ENCODE data around the gene MED26. TPM values are rescaled to one million over a fixed set of nuclear protein-coding genes. Genes with fewer than 3 reads are reported as not detected.

Gene MED26
- total and polyA plus RNA-seq, 10 of the 15 experiments (the other 5 are each of a cell fraction or from before 2014, with no cell fraction given), result 1.1 to 21.4 (median 9.7) TPM

- TF ChIP-seq ZBTB11 (CRISPR knock-in tag; IDR thresholded peaks at IDR 0.05), result no peak
- no peak for TF ChIP-seq PAX5 (IDR thresholded peaks at IDR 0.05; ENCODE audit: borderline replicate concordance, low read depth, low read length)
- TF ChIP-seq TBL1XR1 (IDR thresholded peaks at IDR 0.05; ENCODE audit: low read depth, low read length), result no peak
- TF ChIP-seq SREBF2 (IDR thresholded peaks at IDR 0.05; ENCODE audit: low read length), result no peak
Observed at GRCh38 chr19:16659464-16659831, 31.4 kb upstream of the MED26 start (continued).

GRCh38 chr19:16657384-16657783, 29.4 kb upstream of the MED26 start:
- Histone ChIP-seq H3K27me3 (replicated peaks in 1 of 2; ENCODE audit: control insufficient read depth in 2 of 2, insufficient read depth in 2 of 2, low read length in 1 of 2) (no peaks in the 10 kb centered on the region), H3K79me2 (ENCODE audit: control insufficient read depth, insufficient read depth, low read length) (peaks cover 49% of the 10 kb centered on the region), H2AFZ (ENCODE audit: control insufficient read depth, low read depth, low read length) (no peak overlapping the region), H3K27ac (ENCODE audit: control insufficient read depth, insufficient read depth) (no peak overlapping the region), H3K9ac (ENCODE audit: control insufficient read depth, insufficient read depth, low read length) (no peak overlapping the region), H3K4me1 (ENCODE audit: control insufficient read depth, insufficient read depth, low read length) (peaks cover 12% of the 10 kb centered on the region), H3K4me2 (ENCODE audit: control insufficient read depth, insufficient read depth) (no peak overlapping the region), H3K36me3 (ENCODE audit: control insufficient read depth in 2 of 2, insufficient read depth in 2 of 2, low read length in 1 of 2) (peaks cover 12 to 38% of the 10 kb centered on the region in 2 experiments), H3K9me3 (replicated peaks; ENCODE audit: control insufficient read depth, insufficient read depth, low read length) (no peaks in the 10 kb centered on the region), H3K4me3 (no peak overlapping the region), H4K20me1 (ENCODE audit: control insufficient read depth, insufficient read depth) (peaks cover 18% of the 10 kb centered on the region)
- RAD21 ChIA-PET (ENCODE audit: unreplicated experiment), result interaction anchor here (0.6 to 1.1 kb wide), 2 partner anchors 70 to 1492 kb away, joined by 3 to 4 read pairs; no protein-coding TSS in a partner anchor
- TF ChIP-seq NFYA (IDR thresholded peaks at IDR 0.05; ENCODE audit: borderline replicate concordance, low read depth, low read length) (no peak), RB1 (IDR thresholded peaks at IDR 0.05; ENCODE audit: borderline replicate concordance) (no peak), ZNF622 (IDR thresholded peaks at IDR 0.05) (no peak), ZNF24 (IDR thresholded peaks at IDR 0.05) (no peak), IKZF1 (conservative IDR thresholded peaks at IDR 0.05) (no peak), POLR2AphosphoS2 (IDR thresholded peaks at IDR 0.05; ENCODE audit: low read depth, low read length) (no peak), NKRF (conservative IDR thresholded peaks at IDR 0.05) (no peak), SPI1 (IDR thresholded peaks at IDR 0.05; ENCODE audit: borderline replicate concordance, insufficient read depth, low read depth, low read length) (no peak)
- ATAC-seq, result no peak
- BruUV-seq (replicated peaks), result no TSS peak
- FAIRE-seq, result no peak
- DNase-seq (ENCODE audit: low read depth, low spot score), result no peak
- intact Hi-C loops (cut with micrococcal nuclease; ENCODE audit: unreplicated experiment), result no loop called here
- 98% methylated on average over 5 of the region's 5 CpGs for WGBS (ENCODE audit: insufficient coverage, insufficient replicate concordance, low lambda C conversion rate, missing lambda C conversion rate)
- POLR2A ChIA-PET, result interaction anchor here (1.3 kb wide), 1 partner anchor 19 kb away, joined by 3 read pairs; no protein-coding TSS in a partner anchor
- SMC1A ChIA-PET (ENCODE audit: uncharacterized antibody, unreplicated experiment), result no interaction called here
- CTCF ChIA-PET, result no interaction called here
- in situ Hi-C loops (cut with MboI), result no loop called here

Measured in GM12878 (cell line).